HL-60/S4 treated with phorbol 12-myristate 13-acetate at 8.2 ng/mL for 4 days and 3 days (cell line): ENCODE measurements around the gene DPP6.

Source experiments
- in situ Hi-C: fragments of 300-500 bp; cut with MboI; formaldehyde crosslinking; loops from 2 replicates; pipeline ENCODE4 v1.15.0; 2022; ENCODE audit warnings: low sequenced_read_pairs

Gene DPP6

GRCh38 chr7:154581251-154581890 is 529.2 kb downstream of the DPP6 start:
- in situ Hi-C loops, result no loop called here

- in situ Hi-C loops, result no loop called here
These were observed 531.3 kb downstream of the DPP6 start for GRCh38 chr7:154583454-154583853.

- in situ Hi-C loops, result no loop called here
These were observed 532.4 kb downstream of the DPP6 start for GRCh38 chr7:154584352-154585252.

GRCh38 chr7:154587792-154588191 is 535.6 kb downstream of the DPP6 start:
- in situ Hi-C loops, result no loop called here

GRCh38 chr7:154591544-154591943 is 539.3 kb downstream of the DPP6 start:
- in situ Hi-C loops, result no loop called here

- in situ Hi-C loops, result no loop called here
These were observed 540.2 kb downstream of the DPP6 start for GRCh38 chr7:154592388-154592787.

GRCh38 chr7:154598396-154598795 is 546.2 kb downstream of the DPP6 start:
- in situ Hi-C loops, result no loop called here

GRCh38 chr7:154598864-154599263 is 546.7 kb downstream of the DPP6 start:
- in situ Hi-C loops, result no loop called here

GRCh38 chr7:154610903-154611302 is 558.7 kb downstream of the DPP6 start:
- in situ Hi-C loops, result no loop called here

GRCh38 chr7:154613811-154614210 is 561.6 kb downstream of the DPP6 start:
- in situ Hi-C loops, result no loop called here

GRCh38 chr7:154620141-154620755 is 568.0 kb downstream of the DPP6 start:
- in situ Hi-C loops, result no loop called here

GRCh38 chr7:154623399-154623798 is 571.2 kb downstream of the DPP6 start:
- in situ Hi-C loops, result no loop called here

GRCh38 chr7:154627646-154628290 is 575.6 kb downstream of the DPP6 start:
- in situ Hi-C loops, result no loop called here

GRCh38 chr7:154628556-154628955 is 576.4 kb downstream of the DPP6 start:
- in situ Hi-C loops, result no loop called here

- in situ Hi-C loops, result no loop called here
These were observed 579.0 kb downstream of the DPP6 start for GRCh38 chr7:154631162-154631561.

- in situ Hi-C loops, result no loop called here
These were observed 581.4 kb downstream of the DPP6 start for GRCh38 chr7:154633641-154634040.

- in situ Hi-C loops, result no loop called here
These were observed 586.1 kb downstream of the DPP6 start for GRCh38 chr7:154638286-154638685.

GRCh38 chr7:154640266-154640865 is 588.2 kb downstream of the DPP6 start:
- in situ Hi-C loops, result no loop called here

- in situ Hi-C loops, result no loop called here
These were observed 588.7 kb downstream of the DPP6 start for GRCh38 chr7:154640917-154641316.

GRCh38 chr7:154644366-154644765 is 592.2 kb downstream of the DPP6 start:
- in situ Hi-C loops, result no loop called here
